NCI-H82 (cell line): ENCODE data around the gene COX19.

Experiments
- DNase-seq: peaks from one replicate; lab custom pipeline; 2025; lab: John Stamatoyannopoulos, UW

The COX19 gene

DNA sequence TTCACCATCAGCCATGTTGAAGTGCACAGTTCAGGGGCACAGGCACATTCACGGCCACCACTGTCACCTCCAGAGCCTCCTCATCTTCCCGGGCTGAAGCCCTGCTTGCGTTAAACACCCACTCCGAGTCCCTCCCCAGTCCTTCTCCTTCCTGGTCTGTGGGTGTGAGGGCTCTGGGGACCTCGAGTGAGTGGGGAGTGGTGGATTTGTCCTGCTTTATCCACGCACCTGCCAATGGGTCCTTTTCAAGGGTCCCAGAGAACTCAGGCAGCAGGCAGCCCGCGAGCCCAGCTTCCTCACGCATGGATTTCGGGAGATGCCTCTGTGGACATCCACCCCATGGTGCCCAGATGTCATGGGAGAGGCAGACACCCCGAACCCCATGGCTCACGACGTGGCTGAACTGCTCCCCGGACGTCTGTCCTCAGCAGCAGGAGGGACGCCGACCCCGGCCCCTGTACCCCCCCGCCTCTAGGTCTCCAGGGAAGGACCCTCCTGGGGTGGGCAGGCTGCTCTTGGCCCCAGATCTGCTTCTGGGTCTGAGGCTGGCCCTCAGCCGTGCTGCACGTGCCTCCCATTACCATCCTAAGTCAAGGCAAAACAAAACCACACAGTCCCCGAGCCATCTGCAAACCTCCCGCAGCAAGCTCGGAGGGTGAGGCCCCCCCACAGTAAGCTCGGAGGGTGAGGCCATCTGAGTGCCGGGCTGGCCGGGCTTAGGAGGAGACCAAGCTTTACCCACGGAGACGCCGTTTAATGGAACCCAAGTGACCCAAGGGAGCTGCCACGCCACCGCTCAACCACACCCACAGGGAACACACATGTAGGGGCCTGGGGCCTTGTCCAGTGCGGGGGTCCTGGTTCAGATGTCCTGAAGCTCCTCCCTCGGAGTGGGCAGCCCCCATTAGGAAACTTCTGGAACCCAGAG, 16.6 kb upstream of the COX19 start:
- DNase-seq, result no peak

DNA sequence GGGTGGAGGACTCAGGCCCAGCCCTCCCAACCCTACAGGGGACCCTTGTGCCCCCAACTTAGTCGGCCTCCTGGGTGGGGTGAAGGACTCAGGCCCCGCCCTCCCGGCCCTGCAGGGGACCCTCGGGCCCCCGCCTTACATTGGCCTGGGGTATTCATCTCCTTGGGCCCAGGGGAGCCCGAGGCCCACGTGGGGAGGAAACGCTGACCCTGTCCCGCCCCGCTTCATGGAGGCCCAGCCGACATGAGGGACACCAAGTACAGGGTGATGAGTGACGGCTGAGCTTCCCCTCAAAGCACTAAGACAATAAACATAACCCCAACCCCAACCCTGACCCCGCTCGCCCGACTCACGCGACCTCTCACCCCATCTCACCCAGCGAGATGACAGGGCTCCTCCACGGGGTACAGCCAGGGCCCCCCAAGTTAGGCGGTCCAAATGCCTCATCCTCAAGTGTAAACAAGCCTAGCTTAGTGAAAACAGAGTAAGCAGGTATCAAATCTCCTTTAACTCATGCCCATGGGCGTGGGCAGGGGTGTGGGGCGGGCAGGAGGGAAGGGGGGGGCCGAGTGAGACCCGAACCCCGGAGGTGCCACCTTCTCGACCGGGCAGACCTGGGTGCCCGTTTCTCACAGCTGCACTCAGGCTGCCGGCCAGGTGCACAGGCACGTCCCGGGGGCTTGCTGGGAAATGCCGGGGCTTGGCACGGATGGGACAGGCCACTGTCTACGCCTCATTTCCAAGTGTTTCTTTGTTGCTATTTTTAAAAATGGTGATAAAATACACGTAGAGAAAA, 15.8 kb upstream of the COX19 start:
- no peak for DNase-seq

DNA sequence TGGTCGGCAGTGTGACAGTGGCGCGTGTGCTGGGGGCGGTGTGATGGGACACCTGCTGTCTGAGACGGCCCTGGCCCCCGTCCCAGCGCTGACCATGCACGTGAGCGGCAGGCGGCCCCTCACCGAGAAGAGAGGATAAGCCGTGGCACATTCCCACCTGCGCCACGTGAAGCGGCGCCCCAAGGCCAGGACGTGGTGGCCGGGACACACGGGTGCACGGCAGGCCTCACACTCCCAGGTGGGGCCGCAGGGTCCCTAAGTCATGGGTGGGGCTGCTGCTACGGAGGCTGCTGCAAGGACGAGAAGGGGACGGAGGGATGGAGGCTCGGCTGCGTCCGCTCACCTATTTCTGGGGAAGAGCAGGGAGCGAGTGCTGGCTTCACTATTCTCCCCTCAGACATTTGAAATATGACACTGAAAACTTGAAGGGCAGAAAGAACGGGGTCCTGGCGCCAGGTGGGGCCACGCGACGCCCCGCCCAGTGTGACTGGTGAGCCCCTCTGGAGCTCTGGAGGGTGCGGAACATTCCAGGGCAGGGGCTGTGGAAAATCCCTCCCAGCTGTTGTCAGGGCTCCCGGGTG, 15.1 kb upstream of the COX19 start:
- DNase-seq, result no peak

DNA sequence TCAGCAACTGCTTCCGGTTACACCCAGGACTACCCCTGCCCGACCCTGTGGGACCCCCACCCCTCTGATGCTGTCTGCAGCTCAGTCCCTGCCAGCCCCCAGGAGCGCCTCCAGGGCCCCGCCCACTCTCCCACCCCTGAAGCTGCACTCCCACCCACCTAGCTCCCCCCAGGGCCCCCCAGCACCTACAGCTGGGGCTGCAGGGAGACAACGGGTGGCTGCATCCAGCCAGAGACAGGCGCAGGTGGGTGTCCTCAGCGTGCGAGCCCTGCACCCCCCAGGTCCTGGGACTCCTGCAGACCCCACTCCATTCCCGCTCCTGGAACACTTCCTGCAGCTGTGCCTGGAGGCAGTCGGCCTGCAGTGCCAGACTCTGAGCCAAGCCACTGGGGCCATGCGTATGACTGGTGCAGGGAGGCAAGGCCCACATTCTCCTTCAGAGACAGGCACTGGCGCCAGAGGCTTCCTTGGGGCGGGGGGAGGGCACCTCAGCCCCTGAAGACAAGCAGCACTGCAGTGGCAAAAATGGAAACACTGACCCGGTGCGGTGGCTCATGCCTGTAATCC, 13.7 kb upstream of the COX19 start:
- no peak for DNase-seq

DNA sequence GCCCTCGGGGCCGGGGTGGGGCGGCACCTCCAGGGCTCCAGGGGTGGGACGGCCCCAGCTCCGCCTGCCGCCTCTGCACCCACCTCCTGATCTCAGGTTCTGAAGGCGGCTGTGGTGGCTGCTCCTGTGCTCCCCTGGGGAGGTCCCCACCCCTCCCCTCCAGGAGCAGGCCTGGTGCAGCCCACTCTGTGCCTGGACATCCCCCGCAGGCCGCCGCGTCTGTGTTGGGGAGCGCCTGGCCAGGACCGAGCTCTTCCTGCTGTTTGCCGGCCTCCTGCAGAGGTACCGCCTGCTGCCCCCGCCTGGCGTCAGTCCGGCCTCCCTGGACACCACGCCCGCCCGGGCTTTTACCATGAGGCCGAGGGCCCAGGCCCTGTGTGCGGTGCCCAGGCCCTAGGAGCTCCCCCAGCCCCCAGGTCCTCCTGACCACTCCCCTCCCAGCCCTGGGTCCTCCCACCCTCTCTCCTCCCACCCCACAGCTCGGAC, 13.1 kb upstream of the COX19 start:
- DNase-seq, result no peak

DNA sequence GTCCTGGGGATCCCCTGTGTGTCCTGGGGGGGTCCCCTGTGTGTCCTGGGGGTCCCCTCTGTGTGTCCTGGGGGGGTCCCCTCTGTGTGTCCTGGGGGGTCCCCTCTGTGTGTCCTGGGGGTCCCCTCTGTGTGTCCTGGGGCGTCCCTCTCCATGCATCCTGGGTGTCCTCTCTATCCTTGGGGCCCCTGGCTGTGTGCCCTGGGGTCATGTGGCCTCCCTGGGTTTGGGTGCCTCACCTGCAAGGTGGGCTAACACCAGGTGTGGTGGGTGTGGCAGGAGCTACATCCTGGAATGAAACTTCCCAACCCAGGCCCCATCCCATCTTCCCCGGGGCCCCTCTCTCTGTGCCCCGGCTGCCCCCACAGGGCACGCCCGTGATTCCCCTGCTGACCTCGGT, 12.6 kb upstream of the COX19 start:
- DNase-seq, result no peak

DNA sequence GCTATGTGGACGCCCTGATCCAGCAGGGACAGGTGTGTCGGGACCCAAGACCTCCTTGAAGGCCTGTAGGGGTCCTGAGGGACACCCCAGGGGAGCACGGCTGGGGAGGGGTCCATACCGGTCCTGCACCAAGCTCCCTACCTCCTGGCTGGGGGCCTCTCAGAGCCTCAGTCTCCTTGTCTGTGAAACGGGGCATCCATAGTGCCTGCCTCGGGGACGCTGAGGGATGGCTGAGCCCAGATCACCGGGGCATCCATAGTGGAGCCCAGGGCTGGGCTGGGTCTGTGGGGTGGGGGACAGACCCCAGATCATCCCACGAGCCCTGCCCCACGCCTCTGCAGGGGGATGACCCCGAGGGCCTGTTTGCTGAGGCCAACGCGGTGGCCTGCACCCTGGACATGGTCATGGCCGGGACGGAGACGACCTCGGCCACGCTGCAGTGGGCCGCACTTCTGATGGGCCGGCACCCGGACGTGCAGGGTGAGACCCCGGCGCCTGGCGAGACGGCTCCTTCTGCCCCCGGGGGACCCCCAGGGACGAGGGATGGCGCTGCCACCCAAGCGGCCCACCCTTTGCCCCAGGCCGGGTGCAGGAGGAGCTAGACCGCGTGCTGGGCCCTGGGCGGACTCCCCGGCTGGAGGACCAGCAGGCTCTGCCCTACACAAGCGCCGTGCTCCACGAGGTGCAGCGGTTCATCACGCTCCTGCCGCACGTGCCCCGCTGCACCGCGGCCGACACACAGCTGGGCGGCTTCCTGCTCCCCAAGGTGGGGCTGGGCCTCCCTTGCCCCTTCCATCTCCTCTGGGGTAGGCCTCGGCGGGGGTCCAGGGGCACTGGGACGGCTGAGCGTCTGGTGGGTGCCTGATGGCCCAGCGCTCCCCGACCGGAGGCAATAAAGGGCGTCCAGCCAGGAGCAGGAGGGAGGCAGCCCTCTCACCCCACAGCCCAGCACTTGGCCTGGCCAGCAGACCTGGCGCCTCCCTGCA, 11.7 kb upstream of the COX19 start:
- no peak for DNase-seq

DNA sequence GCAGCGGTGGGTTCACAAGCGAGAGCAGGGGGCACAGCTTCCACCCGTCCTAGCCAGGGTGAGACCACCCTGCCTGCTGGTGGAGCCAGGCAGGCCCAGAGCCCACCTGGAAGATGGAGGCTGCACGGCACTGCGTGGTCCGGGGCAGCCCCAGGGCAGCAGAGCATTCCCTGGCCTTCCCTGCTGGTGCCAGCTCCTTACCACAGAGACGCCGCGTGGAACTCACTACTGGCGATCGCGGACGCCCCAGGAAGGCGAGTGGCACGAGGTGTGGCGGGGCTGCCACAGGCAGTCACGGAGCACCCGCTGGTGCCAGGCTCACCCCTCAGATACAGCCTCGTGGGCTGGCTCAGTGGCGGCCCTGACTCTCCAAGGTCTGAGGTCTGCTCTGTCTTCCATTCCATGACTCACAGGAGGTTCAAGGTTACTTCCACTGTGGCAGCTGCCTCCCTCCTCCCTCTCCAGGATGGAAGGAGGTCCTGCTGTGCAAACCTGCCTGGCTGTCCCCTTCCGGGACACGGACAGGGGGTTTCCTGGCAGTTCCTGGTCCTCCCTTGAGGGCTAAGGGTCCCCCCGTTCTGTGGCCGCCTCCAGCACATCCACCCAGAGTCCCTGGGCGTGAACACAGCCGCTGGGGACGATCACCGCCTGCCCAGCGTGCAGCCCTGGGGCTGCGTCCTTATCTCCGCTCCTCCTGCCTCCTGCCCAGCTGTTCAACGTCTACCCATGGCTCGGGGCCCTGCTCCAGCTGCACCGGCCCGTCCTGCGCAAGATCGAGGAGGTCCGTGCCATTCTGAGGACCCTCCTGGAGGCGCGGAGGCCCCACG, 10.8 kb upstream of the COX19 start:
- DNase-seq, result no peak

DNA sequence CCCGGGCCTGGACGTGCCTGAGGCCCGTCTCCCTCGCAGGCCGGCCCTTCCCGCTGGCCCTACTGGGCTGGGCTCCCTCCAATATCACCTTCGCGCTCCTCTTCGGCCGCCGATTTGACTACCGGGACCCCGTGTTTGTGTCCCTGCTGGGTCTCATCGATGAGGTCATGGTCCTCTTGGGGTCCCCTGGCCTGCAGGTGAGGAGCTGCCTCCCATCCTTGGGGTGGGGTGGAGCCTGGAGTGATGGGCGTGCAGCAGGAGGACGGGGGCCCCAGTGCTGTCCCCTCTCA, 9.7 kb upstream of the COX19 start:
- DNase-seq, result no peak

DNA sequence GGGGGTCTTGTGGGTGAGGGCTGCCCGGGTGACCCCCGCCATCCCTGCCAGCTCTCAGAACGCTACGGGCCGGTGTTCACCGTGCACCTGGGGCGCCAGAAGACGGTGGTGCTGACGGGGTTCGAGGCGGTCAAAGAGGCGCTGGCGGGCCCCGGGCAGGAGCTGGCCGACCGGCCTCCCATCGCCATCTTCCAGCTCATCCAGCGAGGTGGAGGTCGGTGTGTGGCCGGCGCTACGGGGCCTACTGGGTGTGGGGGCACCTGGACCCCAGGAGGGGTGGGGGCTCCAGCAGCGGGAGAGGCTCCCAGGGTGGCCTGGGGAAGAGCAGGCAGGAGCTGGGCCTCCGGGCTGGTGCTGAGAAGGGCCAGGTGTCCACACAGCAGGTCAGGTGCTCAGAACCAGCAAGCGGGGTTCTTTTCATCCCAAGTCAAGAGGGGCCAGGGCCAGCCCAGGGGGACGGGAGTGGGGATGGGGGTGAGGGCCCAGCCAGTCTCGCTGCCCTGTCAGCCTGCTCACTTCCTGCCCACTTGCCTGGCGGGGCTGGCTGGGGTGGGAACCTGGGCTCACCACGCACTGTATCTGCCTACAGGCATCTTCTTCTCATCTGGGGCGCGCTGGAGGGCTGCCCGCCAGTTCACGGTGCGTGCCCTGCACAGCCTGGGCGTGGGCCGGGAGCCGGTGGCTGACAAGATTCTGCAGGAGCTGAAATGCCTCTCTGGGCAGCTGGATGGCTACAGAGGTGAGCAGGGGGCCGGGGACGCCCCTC, 9.2 kb upstream of the COX19 start:
- no peak for DNase-seq

DNA sequence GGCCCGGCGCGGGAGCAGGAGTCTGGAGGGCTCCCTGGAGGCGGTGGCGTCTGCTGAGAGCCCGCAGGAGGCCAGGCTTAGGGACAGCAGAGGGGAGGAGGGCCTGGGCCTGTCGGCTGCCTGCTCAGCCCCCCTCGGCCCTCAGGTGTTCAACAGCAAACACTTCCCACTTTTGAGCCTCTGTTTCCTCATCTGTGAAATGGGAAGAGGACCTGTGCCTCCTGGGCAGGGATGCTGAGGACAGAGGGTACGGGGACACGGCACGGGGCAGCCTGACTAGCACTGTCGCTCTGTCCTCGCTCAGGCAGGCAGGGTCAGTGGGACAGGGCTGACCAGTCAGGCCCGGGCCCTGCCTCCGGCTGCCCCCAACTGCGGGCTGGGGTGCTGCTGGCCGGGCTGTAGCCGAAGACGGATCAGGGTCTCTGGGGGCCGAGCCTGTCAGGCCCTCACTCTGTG, 8.3 kb upstream of the COX19 start:
- DNase-seq, result no peak

DNA sequence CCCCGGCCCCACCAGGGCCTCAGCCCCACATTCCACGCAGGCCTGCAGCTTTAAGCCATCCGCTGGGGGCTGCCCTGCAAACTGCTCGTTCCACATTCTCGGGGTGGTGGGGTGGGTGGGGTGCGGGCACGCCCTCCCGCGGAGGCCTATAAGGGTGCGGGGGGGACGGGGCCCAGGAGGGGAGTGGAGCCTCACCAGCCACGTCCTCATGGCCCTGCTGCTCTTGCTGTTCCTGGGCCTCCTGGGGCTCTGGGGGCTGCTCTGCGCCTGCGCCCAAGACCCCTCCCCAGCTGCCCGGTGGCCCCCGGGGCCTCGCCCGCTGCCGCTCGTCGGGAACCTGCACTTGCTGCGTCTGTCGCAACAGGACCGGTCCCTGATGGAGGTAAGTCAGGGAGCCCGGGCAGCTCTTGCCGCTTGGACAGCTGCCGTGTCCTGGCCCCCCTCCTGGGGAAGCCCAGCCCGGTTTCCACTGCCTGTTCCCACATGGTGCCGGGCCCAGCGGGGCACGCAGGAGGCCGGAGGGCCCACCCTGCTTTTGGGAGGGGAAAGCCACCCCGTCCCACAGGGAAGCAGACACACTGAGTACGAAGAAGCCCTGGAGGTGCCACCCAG, 7.8 kb upstream of the COX19 start, which contains the start of gene CYP2W1:
Gene CYP2W1, plus strand, starts transcription at position 178 of the 612 bp plus-strand sequence. Its CDS starts 31 bp downstream, at position 209.
- no peak for DNase-seq

DNA sequence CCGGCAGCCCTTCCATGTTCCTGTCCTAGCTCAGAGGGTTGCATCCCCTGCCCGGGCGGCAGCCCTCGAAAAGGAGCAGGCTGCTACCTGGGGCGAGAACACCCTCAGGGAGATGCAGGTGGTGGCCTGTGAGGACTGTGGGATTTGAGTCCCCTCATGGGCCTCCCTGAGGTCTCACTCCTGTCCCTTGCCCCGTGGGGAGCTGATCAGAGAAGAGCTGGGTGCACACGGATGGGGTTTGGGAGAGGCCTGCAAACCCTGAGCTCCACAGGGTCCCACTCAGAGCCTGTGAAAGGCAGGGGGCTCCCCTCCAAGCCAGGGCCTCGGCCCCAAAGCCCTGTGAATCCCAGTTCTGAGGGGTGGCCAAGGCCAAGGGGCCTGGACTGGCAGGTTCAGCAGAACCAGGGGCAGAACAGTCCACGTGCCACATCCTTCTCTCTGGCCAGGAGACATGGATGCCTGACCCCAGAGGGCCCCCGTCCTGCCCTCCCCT, 7.2 kb upstream of the COX19 start:
- DNase-seq, result no peak

DNA sequence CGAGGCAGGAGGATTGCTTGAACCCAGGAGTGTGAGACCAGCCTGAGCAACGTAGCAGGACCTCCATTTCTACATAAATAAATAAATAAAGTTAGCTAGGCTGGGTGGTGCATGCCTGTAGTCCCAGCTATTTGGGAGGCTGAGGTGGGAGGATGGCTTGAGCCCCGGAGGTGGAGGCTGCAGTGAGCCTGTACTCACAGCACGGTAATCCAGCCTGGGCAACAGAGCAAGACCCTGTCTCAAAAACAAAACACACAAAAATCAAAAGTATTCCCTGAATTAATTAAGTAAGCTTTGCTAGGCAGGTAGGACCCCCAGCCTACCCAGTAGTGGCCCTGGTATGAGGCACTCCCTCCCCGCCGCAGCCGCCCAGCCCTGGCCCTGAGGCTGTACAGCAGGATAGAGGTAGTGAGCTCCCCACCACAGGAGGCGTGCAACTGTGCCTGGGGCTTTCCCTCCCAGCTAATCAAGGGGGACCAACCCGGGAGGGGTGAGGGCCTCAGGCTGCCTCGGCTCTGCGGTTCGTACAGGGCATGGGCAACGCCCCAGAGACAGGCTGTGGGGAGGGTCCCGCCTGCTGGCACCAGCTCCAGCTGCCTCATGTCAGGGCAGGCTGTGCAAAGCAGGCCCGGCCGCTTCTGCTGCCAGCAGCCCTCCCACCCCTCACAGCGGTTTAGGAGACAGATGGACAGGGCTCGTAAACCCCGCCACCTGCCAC, 6.6 kb upstream of the COX19 start:
- peak; percentile 96 for DNase-seq

DNA sequence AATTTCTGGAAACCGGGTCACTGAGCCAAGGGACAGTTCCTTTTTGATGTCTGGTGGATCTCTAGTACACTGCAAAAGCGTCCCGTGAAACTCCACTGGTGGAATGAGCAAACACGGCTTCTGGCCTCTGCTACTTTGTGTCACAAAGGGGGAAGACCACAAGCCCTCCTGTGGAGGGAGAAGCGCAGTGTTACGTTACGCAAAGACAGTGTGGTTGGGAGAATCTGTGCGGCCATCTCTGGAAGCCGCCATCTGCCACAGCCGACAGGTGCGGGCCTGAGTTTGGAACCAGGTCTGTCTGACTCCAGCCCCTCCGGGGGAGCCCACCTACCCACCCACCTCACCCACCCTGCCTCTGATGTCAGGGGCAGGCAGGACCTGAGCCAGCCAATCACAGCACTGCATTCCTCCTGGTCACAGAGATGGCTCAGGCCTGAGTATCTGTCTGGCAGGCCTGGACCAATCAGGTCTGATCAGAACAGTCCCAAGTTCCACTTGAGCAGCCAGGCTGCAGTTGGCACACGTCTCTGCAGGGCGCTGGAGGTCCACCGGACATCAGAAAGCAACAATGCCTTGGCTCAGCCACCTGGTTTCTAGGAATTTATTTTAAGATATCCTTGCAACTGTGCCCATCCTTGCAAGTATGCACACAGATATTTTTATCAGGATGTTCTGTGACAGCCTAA, 4.7 kb upstream of the COX19 start:
- DNase-seq, result peak; percentile 61

DNA sequence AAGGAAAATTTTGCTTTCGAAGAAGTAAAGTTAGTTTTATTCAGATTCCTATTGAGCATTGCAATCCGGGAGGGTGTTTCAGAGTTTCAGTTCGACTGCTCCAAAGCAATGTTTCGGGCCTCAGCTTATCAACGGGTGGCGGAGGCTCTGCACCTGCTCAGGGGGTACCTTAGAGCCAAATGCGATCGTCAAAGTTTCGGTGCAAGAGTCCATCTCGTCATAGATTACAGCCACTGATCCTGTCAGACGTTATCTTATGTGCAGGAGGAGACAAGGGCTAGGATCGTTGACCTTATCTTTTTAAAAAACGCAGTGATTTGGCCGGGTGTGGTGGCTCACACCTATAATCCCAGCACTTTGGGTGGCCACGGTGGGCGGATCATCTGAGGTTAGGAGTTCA, 3.8 kb upstream of the COX19 start:
- DNase-seq, result no peak

DNA sequence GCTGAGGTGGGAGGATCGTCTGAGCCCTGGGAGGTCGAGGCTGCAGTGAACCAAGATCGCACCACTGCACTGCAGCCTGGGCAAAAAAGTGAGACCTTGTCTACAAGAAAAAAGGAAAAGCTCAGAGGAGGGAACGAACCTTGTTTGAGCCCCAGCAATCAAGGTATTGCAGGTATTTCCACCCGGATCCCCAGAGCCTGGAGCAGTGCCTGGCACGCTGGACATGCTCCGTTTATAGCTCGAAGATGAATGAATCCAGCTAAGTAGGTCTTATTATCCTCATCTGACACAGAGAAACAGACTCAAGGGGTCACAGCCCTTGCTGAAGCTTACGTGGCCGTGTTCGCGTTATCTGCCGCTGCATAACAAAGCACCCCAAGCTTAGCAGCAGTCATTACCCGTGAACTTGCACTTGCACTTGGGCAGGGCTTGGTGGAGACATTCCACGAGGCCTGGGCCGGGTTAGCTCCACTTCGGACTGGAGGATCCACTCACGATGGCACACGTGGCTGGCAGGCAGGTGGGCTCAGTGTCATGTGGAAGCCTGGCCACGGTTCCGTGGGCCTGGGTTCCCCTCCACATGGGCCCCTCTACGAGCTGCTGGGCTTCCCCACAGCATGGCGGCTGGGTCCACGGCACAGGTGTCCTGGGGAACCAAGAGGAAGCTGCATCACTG, 3.2 kb upstream of the COX19 start:
- no peak for DNase-seq
